ENCODE measurements around the gene GBE1. TPM values are rescaled to one million over a fixed set of nuclear protein-coding genes. Genes with fewer than 3 reads are reported as not detected.

GBE1 gene
- total and polyA plus RNA-seq, 10 of the 15 experiments (the other 5 are each of a cell fraction or from before 2014, with no cell fraction given) = 21.4 to 62.2 (median 41.5) TPM

DNA sequence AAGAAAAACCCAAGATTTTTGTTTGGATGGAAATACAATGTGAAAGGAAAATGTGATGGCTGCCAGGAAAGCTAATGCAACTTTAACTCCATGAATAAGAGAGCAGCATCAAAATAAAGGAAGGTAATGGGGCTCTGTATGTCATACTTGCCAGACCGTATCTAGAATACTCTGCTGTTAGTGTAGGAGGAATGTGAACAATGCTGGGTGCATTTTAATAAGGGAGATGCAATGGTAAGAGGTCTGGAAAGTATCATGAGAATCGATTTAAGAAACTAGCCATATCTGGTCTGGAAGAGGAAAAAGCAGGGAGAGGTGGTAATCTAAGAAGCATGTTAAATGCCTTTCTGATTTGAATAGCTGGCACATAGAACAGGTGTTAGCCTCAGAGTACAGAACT lies 239.6 kb downstream of the GBE1 start (continued):
- TF ChIP-seq, protein P1, sequence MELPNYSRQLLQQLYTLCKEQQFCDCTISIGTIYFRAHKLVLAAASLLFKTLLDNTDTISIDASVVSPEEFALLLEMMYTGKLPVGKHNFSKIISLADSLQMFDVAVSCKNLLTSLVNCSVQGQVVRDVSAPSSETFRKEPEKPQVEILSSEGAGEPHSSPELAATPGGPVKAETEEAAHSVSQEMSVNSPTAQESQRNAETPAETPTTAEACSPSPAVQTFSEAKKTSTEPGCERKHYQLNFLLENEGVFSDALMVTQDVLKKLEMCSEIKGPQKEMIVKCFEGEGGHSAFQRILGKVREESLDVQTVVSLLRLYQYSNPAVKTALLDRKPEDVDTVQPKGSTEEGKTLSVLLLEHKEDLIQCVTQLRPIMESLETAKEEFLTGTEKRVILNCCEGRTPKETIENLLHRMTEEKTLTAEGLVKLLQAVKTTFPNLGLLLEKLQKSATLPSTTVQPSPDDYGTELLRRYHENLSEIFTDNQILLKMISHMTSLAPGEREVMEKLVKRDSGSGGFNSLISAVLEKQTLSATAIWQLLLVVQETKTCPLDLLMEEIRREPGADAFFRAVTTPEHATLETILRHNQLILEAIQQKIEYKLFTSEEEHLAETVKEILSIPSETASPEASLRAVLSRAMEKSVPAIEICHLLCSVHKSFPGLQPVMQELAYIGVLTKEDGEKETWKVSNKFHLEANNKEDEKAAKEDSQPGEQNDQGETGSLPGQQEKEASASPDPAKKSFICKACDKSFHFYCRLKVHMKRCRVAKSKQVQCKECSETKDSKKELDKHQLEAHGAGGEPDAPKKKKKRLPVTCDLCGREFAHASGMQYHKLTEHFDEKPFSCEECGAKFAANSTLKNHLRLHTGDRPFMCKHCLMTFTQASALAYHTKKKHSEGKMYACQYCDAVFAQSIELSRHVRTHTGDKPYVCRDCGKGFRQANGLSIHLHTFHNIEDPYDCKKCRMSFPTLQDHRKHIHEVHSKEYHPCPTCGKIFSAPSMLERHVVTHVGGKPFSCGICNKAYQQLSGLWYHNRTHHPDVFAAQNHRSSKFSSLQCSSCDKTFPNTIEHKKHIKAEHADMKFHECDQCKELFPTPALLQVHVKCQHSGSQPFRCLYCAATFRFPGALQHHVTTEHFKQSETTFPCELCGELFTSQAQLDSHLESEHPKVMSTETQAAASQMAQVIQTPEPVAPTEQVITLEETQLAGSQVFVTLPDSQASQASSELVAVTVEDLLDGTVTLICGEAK (IDR thresholded peaks at IDR 0.05; ENCODE audit: borderline replicate concordance) = no peak
- TF ChIP-seq BCL11A (IDR thresholded peaks at IDR 0.05; ENCODE audit: low read depth, low read length) = no peak
- TF ChIP-seq, protein P2, sequence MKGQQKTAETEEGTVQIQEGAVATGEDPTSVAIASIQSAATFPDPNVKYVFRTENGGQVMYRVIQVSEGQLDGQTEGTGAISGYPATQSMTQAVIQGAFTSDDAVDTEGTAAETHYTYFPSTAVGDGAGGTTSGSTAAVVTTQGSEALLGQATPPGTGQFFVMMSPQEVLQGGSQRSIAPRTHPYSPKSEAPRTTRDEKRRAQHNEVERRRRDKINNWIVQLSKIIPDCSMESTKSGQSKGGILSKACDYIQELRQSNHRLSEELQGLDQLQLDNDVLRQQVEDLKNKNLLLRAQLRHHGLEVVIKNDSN (IDR thresholded peaks at IDR 0.05; ENCODE audit: borderline replicate concordance, extremely low read length, insufficient read depth, low read depth, low read length) = no peak

DNA sequence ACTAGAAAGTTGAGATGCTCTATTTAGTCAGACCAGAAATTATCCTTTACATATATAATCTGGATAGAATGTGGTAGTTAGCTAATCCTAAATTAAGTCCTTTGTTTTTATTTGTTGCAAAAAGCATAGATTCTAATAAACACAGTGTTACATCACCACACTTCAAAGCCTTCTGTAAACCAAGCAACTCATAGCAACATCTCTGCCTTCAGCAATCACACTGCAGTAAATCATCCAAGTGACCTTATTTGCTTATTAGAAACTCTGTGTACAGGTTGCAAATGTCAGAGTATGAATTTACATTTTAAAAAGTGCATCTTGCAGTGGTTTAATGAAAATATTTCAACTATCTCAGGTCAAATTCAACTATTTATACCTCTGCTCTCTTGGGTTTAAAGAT lies 242.5 kb downstream of the GBE1 start:
- Histone ChIP-seq H3K27me3 (replicated peaks in 1 of 2; ENCODE audit: control insufficient read depth in 2 of 2, insufficient read depth in 2 of 2, low read length in 1 of 2) (no peaks in the 10 kb centered on the region), H3K4me1 (ENCODE audit: control insufficient read depth, insufficient read depth, low read length) (no peaks in the 10 kb centered on the region), H3K36me3 (ENCODE audit: control insufficient read depth in 2 of 2, insufficient read depth in 2 of 2, low read length in 1 of 2) (no peaks in the 10 kb centered on the region), H3K79me2 (ENCODE audit: control insufficient read depth, insufficient read depth, low read length) (no peaks in the 10 kb centered on the region), H2AFZ (ENCODE audit: control insufficient read depth, low read depth, low read length) (no peak overlapping the region), H4K20me1 (ENCODE audit: control insufficient read depth, insufficient read depth) (no peaks in the 10 kb centered on the region), H3K9ac (ENCODE audit: control insufficient read depth, insufficient read depth, low read length) (no peak overlapping the region), H3K9me3 (replicated peaks; ENCODE audit: control insufficient read depth, insufficient read depth, low read length) (no peaks in the 10 kb centered on the region), H3K4me2 (ENCODE audit: control insufficient read depth, insufficient read depth) (no peak overlapping the region), H3K4me3 (no peak overlapping the region), H3K27ac (ENCODE audit: control insufficient read depth, insufficient read depth) (no peak overlapping the region)
- in situ Hi-C loops (cut with MboI) (no loop called here), intact Hi-C loops (cut with micrococcal nuclease; ENCODE audit: unreplicated experiment) (no loop called here)
- ChIA-PET RAD21 (ENCODE audit: unreplicated experiment) (no interaction called here), CTCF (interaction anchor here (1.5 kb wide), 1 partner anchor 28 kb away, joined by 7 read pairs; no protein-coding TSS in a partner anchor), SMC1A (ENCODE audit: uncharacterized antibody, unreplicated experiment) (interaction anchor here (1.2 to 1.5 kb wide), 2 partner anchors 10 to 12 kb away, joined by 3 read pairs; no protein-coding TSS in a partner anchor), POLR2A (no interaction called here)
- no peak for DNase-seq (ENCODE audit: low read depth, low spot score)
- ATAC-seq = no peak
- FAIRE-seq = no peak
- no TSS peak for BruUV-seq (replicated peaks)
- TF ChIP-seq, protein P3, sequence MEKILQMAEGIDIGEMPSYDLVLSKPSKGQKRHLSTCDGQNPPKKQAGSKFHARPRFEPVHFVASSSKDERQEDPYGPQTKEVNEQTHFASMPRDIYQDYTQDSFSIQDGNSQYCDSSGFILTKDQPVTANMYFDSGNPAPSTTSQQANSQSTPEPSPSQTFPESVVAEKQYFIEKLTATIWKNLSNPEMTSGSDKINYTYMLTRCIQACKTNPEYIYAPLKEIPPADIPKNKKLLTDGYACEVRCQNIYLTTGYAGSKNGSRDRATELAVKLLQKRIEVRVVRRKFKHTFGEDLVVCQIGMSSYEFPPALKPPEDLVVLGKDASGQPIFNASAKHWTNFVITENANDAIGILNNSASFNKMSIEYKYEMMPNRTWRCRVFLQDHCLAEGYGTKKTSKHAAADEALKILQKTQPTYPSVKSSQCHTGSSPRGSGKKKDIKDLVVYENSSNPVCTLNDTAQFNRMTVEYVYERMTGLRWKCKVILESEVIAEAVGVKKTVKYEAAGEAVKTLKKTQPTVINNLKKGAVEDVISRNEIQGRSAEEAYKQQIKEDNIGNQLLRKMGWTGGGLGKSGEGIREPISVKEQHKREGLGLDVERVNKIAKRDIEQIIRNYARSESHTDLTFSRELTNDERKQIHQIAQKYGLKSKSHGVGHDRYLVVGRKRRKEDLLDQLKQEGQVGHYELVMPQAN (conservative IDR thresholded peaks at IDR 0.05) = no peak
- TF ChIP-seq TARDBP (IDR thresholded peaks at IDR 0.05; ENCODE audit: borderline replicate concordance) (no peak), BACH1 (IDR thresholded peaks at IDR 0.05; ENCODE audit: borderline replicate concordance) (no peak), TCF3 (IDR thresholded peaks at IDR 0.05; ENCODE audit: borderline replicate concordance, insufficient read depth, low read depth, low read length) (no peak), CEBPB (IDR thresholded peaks at IDR 0.05; ENCODE audit: borderline replicate concordance in 1 of 2, low read depth in 2 of 2, low read length in 2 of 2) (no peak), EED (IDR thresholded peaks at IDR 0.05; ENCODE audit: low read depth) (no peak), POLR2AphosphoS2 (IDR thresholded peaks at IDR 0.05; ENCODE audit: low read depth, low read length) (no peak)
- TF ChIP-seq, protein P4, sequence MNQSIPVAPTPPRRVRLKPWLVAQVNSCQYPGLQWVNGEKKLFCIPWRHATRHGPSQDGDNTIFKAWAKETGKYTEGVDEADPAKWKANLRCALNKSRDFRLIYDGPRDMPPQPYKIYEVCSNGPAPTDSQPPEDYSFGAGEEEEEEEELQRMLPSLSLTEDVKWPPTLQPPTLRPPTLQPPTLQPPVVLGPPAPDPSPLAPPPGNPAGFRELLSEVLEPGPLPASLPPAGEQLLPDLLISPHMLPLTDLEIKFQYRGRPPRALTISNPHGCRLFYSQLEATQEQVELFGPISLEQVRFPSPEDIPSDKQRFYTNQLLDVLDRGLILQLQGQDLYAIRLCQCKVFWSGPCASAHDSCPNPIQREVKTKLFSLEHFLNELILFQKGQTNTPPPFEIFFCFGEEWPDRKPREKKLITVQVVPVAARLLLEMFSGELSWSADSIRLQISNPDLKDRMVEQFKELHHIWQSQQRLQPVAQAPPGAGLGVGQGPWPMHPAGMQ (IDR thresholded peaks at IDR 0.05; ENCODE audit: borderline replicate concordance) = no peak
